ENCODE results near the gene DRP2.

DNA sequence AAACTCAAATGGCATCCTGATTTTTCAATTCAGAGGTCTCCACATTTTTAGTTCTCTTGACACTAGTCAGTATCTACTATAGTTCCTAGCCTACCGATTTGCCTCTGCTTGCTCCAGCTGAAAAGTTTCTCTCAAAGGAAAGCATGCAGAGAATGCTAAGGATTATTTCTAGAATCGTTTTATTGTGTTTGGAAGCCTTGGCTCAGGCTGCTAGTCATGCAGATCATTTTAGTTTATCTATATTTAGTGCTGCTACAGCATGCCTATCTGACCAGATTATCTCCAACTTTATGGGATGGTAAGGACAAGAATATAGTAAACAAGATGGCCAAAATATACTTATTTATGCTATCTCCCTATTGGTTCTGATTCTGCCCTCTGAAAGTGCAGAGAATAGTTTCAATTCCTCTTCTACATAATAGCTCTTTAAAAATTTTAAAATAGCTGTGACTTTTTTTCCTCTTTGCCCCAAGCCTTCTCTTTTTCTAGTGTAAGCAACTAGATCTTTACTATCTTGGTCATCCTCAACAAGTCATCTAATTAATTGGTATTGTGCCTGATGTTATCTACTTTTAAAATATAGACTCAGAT, 15.7 kb upstream of the DRP2 start:
- TF ChIP-seq CTCF (IDR thresholded peaks at IDR 0.05; ENCODE audit: insufficient read depth, low read length) (no peak), GABPA (IDR thresholded peaks at IDR 0.05; ENCODE audit: low read depth) (no peak), POLR2AphosphoS5 (IDR thresholded peaks at IDR 0.05; ENCODE audit: low read depth) (no peak)
- TF ChIP-seq, protein P1, sequence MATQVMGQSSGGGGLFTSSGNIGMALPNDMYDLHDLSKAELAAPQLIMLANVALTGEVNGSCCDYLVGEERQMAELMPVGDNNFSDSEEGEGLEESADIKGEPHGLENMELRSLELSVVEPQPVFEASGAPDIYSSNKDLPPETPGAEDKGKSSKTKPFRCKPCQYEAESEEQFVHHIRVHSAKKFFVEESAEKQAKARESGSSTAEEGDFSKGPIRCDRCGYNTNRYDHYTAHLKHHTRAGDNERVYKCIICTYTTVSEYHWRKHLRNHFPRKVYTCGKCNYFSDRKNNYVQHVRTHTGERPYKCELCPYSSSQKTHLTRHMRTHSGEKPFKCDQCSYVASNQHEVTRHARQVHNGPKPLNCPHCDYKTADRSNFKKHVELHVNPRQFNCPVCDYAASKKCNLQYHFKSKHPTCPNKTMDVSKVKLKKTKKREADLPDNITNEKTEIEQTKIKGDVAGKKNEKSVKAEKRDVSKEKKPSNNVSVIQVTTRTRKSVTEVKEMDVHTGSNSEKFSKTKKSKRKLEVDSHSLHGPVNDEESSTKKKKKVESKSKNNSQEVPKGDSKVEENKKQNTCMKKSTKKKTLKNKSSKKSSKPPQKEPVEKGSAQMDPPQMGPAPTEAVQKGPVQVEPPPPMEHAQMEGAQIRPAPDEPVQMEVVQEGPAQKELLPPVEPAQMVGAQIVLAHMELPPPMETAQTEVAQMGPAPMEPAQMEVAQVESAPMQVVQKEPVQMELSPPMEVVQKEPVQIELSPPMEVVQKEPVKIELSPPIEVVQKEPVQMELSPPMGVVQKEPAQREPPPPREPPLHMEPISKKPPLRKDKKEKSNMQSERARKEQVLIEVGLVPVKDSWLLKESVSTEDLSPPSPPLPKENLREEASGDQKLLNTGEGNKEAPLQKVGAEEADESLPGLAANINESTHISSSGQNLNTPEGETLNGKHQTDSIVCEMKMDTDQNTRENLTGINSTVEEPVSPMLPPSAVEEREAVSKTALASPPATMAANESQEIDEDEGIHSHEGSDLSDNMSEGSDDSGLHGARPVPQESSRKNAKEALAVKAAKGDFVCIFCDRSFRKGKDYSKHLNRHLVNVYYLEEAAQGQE (IDR thresholded peaks at IDR 0.05; ENCODE audit: insufficient replicate concordance, low read depth): no peak

Data from HL-60 (cell line).